HCT116 (cell line): ENCODE measurements around the gene XYLT1. TPM values are rescaled to one million over a fixed set of nuclear protein-coding genes. Genes with fewer than 3 reads are reported as not detected.

Experiments used
- ATAC-seq: fragments of 200-7000 bp; cut with Tn5 transposase; 2 replicates; pipeline ENCODE4 v1.9.1; 2020; ENCODE audit warnings: mild to moderate bottlenecking, moderate library complexity
- BruUV-seq: library from RNA; stranded (reverse); fragments of 400-500 nt; replicated peaks from 2 replicates; lab custom pipeline; 2021; lab: Mats Ljungman, UMichigan
- CTCF ChIA-PET: fragments of 300-600 bp; sonication (Branson Sonifier 250); formaldehyde crosslinking; loops from one replicate; lab custom pipeline; 2021; ENCODE audit warnings: antibody characterized with exemption; lab: Charles Lee
- POLR2A ChIA-PET: fragments of 300-600, 350-600 bp; sonication (Branson Sonifier 250); formaldehyde crosslinking; loops from one replicate; lab custom pipeline; 2021; ENCODE audit warnings: antibody characterized with exemption; lab: Charles Lee
- RAD21 ChIA-PET, 2 experiments: fragments of 300-600 bp; sonication (Branson Sonifier 250); formaldehyde crosslinking; loops; one replicate each; lab custom pipeline; 2023; ENCODE audit warnings: low total read pairs in 2 of 2; ENCODE audit not compliant: uncharacterized antibody in 2 of 2, unreplicated experiment in 2 of 2, low non-redundant PET in 1 of 2; lab: Charles Lee
- DNase-seq: peaks from one replicate; pipeline ENCODE4 v3.0.0-alpha.2; 2010; ENCODE audit warnings: low read depth, low spot score
- H2AFZ ChIP-seq: fragments of 200-600 bp; shearing (Covaris generic), sonication (generic); 2 replicates; pipeline ENCODE4 v1.6.1; 2017; ENCODE audit warnings: low read depth, mixed run types, mixed read lengths, antibody characterized with exemption, low read length; ENCODE audit not compliant: poor library complexity, severe bottlenecking
- H3K27ac ChIP-seq: 2 replicates; pipeline ENCODE4 v1.5.1; 2012; ENCODE audit warnings: low read depth, low read length
- H3K27me3 ChIP-seq: fragments of 200-600 bp; sonication (generic); 2 replicates; pipeline ENCODE4 v1.6.1; 2016; ENCODE audit warnings: mixed run types, low read length, mixed read lengths; ENCODE audit not compliant: insufficient read depth
- H3K36me3 ChIP-seq, 2 experiments: fragments of 200-500 bp in 1 of 2; fragments of 200-600 bp in 1 of 2; sonication (Bioruptor generic) in 1 of 2; sonication (generic) in 1 of 2; 2 replicates each; pipeline versions ENCODE4 v1.5.1 to v1.6.1; 2014 to 2016; ENCODE audit warnings: low read length in 2 of 2, inconsistent platforms in 1 of 2, mixed read lengths in 1 of 2, mixed run types in 1 of 2; ENCODE audit not compliant: insufficient read depth in 2 of 2, control insufficient read depth in 1 of 2
- H3K4me1 ChIP-seq, 2 experiments: fragments of 200-600 bp in 1 of 2; sonication (generic) in 1 of 2; 2 replicates each; pipeline versions ENCODE4 v1.5.1 to v1.6.1; 2012 to 2017; ENCODE audit warnings: low read length in 2 of 2, inconsistent platforms in 1 of 2, mild to moderate bottlenecking in 1 of 2, mixed read lengths in 1 of 2, mixed run types in 1 of 2, moderate library complexity in 1 of 2; ENCODE audit not compliant: insufficient read depth in 2 of 2, control insufficient read depth in 1 of 2
- H3K4me2 ChIP-seq: fragments of 200-600 bp; sonication (generic); 2 replicates; pipeline ENCODE4 v1.6.1; 2017; ENCODE audit warnings: mixed run types, low read length, mixed read lengths
- H3K4me3 ChIP-seq, 2 experiments: fragments of 200-600 bp in 1 of 2; sonication (generic) in 1 of 2; replicated peaks in 1 of 2; 2 replicates each; pipeline ENCODE4 v1.5.1; 2011 to 2016; ENCODE audit warnings: low read length in 2 of 2, control low read depth in 1 of 2, low read depth in 1 of 2, mild to moderate bottlenecking in 1 of 2, mixed read lengths in 1 of 2, mixed run types in 1 of 2
- H3K79me2 ChIP-seq: fragments of 200-600 bp; sonication (generic); 2 replicates; pipeline ENCODE4 v1.6.1; 2017; ENCODE audit warnings: mild to moderate bottlenecking, mixed run types, low read length, moderate library complexity, mixed read lengths; ENCODE audit not compliant: insufficient read depth
- H3K9ac ChIP-seq: fragments of 200-600 bp; sonication (generic); 2 replicates; pipeline ENCODE4 v1.6.1; 2016; ENCODE audit warnings: low read length, mixed read lengths
- H3K9me2 ChIP-seq: fragments of 200-600 bp; sonication (generic), shearing (Covaris generic); 2 replicates; pipeline ENCODE4 v1.6.1; 2017; ENCODE audit warnings: mixed run types, mild to moderate bottlenecking, moderate library complexity; ENCODE audit not compliant: insufficient read depth
- H3K9me3 ChIP-seq, 2 experiments: fragments of 200-500 bp in 1 of 2; fragments of 200-600 bp in 1 of 2; sonication (Bioruptor generic) in 1 of 2; sonication (generic) in 1 of 2; 2 replicates each; pipeline ENCODE4 v1.6.1; 2014 to 2017; ENCODE audit warnings: low read length in 2 of 2, mixed read lengths in 2 of 2, inconsistent platforms in 1 of 2, low read depth in 1 of 2, mild to moderate bottlenecking in 1 of 2, mixed run types in 1 of 2, moderate library complexity in 1 of 2; ENCODE audit not compliant: control insufficient read depth in 1 of 2, insufficient read depth in 1 of 2
- H4K20me1 ChIP-seq: fragments of 200-600 bp; sonication (generic), shearing (Covaris generic); 2 replicates; pipeline ENCODE4 v1.6.1; 2017; ENCODE audit warnings: mixed run types, mild to moderate bottlenecking, moderate library complexity; ENCODE audit not compliant: insufficient read depth
- FOSL1 ChIP-seq: IDR thresholded peaks from 2 replicates; pipeline ENCODE4 v1.6.1; 2012; ENCODE audit warnings: low read depth
- RAD21 ChIP-seq: IDR thresholded peaks from 2 replicates; pipeline ENCODE4 v1.6.1; 2012; ENCODE audit warnings: low read depth, mild to moderate bottlenecking
- SIN3A ChIP-seq: IDR thresholded peaks from 2 replicates; pipeline ENCODE4 v1.6.1; 2012; ENCODE audit warnings: low read depth
- ZBTB33 ChIP-seq: IDR thresholded peaks from 2 replicates; pipeline ENCODE4 v1.6.1; 2011; ENCODE audit warnings: mild to moderate bottlenecking, low read length, moderate library complexity; ENCODE audit not compliant: insufficient replicate concordance; ENCODE audit errors: extremely low read depth
- ZFX ChIP-seq: fragments of 450-650 bp; IDR thresholded peaks from 2 replicates; pipeline ENCODE4 v1.6.1; 2017
- intact Hi-C: fragments of 100-400 bp; cut with micrococcal nuclease; formaldehyde crosslinking; loops from 2 replicates; pipeline ENCODE4 v1.10.0; 2022
- total RNA-seq: library from RNA; stranded (reverse); gene quantifications from one replicate; pipeline ENCODE4 v1.2.1, GENCODE V29; 2021; ENCODE audit not compliant: unreplicated experiment

Gene XYLT1
- total RNA-seq, 1 experiment from 2014 or later, result 4.5 TPM

DNA sequence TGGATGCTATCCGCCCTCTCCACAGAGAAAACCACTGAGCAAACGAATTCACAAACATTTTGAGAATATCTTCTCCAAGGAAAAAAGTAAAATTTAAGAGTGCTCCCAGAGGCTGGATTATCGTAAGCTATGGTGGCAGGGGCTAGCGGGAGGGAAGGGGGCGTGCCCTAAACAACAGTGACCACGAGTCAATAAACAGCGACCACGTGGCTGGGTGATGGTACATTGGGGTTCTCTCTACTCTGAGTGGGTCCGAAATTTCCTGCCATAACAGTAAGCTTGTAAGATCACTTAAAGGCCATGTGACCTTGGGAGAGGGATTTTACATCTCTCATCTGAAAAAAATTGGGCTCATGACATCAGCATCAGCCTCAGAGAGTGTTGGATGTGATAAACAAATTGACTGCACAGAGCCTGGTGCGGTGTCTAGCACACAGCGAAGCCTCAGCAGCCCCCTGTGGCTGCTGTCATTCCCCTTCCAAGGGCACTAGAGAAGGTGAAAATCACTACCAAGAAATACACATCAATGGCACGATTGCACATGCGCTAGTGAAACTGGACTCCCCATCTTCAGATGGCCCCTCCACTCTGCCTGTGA is 213.2 kb downstream of the XYLT1 start:
- Histone ChIP-seq H3K4me3 (no peak overlapping the region), H3K27ac (no peak overlapping the region), H3K9me2 (no peaks in the 10 kb centered on the region), H3K36me3 (no peaks in the 10 kb centered on the region), H3K9me3 (no peaks in the 10 kb centered on the region), H3K4me2 (no peak overlapping the region), H3K4me1 (no peaks in the 10 kb centered on the region), H4K20me1 (no peaks in the 10 kb centered on the region), H2AFZ (no peak overlapping the region), H3K9ac (no peak overlapping the region), H3K27me3 (peaks cover 6% of the 10 kb centered on the region; the same call in 1 of the 2 replicates), H3K79me2 (no peaks in the 10 kb centered on the region)
- no peak for DNase-seq
- no peak for ATAC-seq
- ChIA-PET RAD21 (no interaction called here), POLR2A (no interaction called here), CTCF (no interaction called here)
- intact Hi-C loops, result no loop called here
- no TSS peak for BruUV-seq
- no peak for TF ChIP-seq ZFX
- no peak for TF ChIP-seq SIN3A

- ATAC-seq, result no peak
- TF ChIP-seq ZBTB33 (no peak), FOSL1 (no peak), RAD21 (no peak)
- TF ChIP-seq, all 23 proteins: peak for 0
- CTCF ChIA-PET, result no interaction called here
- Histone ChIP-seq H3K9ac (no peak overlapping the region), H3K27me3 (peaks cover 5% of the 10 kb centered on the region; the same call in 1 of the 2 replicates), H4K20me1 (no peaks in the 10 kb centered on the region), H3K79me2 (no peaks in the 10 kb centered on the region), H3K36me3 (no peaks in the 10 kb centered on the region), H3K9me2 (no peaks in the 10 kb centered on the region), H3K4me3 (no peak overlapping the region), H3K4me2 (no peak overlapping the region), H3K4me1 (no peaks in the 10 kb centered on the region), H2AFZ (no peak overlapping the region), H3K27ac (no peak overlapping the region), H3K9me3 (no peaks in the 10 kb centered on the region)
- no TSS peak for BruUV-seq
- RAD21 ChIA-PET, result no interaction called here
- no peak for DNase-seq
- intact Hi-C loops, result no loop called here
- POLR2A ChIA-PET, result no interaction called here
Observed at GRCh38 chr16:17252701-17253100, 218.1 kb downstream of the XYLT1 start.
